Measurements from ENCODE around the gene NEO1.
"Not testable (repeated sequence)": the region's sequence is repeated elsewhere in the genome, so short reads cannot be mapped to it uniquely, and the experiment has no call there.

The NEO1 gene

GRCh38 chr15:73165844-73166243, 113.6 kb downstream of the NEO1 start:
- TF ChIP-seq PAX5 (IDR thresholded peaks at IDR 0.05; ENCODE audit: insufficient read depth, low read length, severe bottlenecking) (no peak), SPI1 (IDR thresholded peaks at IDR 0.05; ENCODE audit: low read depth, low read length) (no peak), POU2F2 (IDR thresholded peaks at IDR 0.05; ENCODE audit: low read depth, low read length) (no peak), POLR2AphosphoS5 (IDR thresholded peaks at IDR 0.05; ENCODE audit: low read depth, low read length) (no peak), TAF1 (IDR thresholded peaks at IDR 0.05; ENCODE audit: low read depth, low read length) (no peak), POLR2A (IDR thresholded peaks at IDR 0.05; ENCODE audit: low read depth, low read length) (no peak)
- FAIRE-seq (no peak), DNase-seq (ENCODE audit: insufficient read length, low spot score) (no peak)

DNA sequence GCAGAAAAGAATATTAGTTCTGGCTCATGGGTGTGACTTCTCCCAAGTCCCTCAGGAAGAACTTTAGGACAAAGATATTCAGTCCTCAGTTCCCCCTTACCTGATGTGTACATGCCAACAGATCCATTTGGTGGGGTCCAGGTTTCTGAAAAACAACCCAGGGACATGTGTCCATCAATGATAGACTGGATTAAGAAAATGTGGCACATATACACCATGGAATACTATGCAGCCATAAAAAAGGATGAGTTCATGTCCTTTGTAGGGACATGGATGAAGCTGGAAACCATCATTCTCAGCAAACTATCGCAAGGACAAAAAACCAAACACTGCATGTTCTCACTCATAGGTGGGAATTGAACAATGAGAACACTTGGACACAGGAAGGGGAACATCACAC, 114.4 kb downstream of the NEO1 start:
- FAIRE-seq; DNase-seq (ENCODE audit: insufficient read length, low spot score): not testable (repeated sequence)

- FAIRE-seq (no peak), DNase-seq (ENCODE audit: insufficient read length, low spot score) (no peak)
- no peak for TF ChIP-seq POU2F2 (IDR thresholded peaks at IDR 0.05; ENCODE audit: low read depth, low read length)
- no peak for TF ChIP-seq POLR2A (IDR thresholded peaks at IDR 0.05; ENCODE audit: low read depth, low read length)
- no peak for TF ChIP-seq SPI1 (IDR thresholded peaks at IDR 0.05; ENCODE audit: low read depth, low read length)
- TF ChIP-seq TAF1 (IDR thresholded peaks at IDR 0.05; ENCODE audit: low read depth, low read length) = no peak
- TF ChIP-seq POLR2AphosphoS5 (IDR thresholded peaks at IDR 0.05; ENCODE audit: low read depth, low read length) = no peak
- TF ChIP-seq PAX5 (IDR thresholded peaks at IDR 0.05; ENCODE audit: insufficient read depth, low read length, severe bottlenecking) = no peak
Measured at GRCh38 chr15:73168487-73168886, 116.2 kb downstream of the NEO1 start.

- no peak for DNase-seq (ENCODE audit: insufficient read length, low spot score)
- no peak for FAIRE-seq
- TF ChIP-seq SPI1 (IDR thresholded peaks at IDR 0.05; ENCODE audit: low read depth, low read length) (no peak), POLR2AphosphoS5 (IDR thresholded peaks at IDR 0.05; ENCODE audit: low read depth, low read length) (no peak), POLR2A (IDR thresholded peaks at IDR 0.05; ENCODE audit: low read depth, low read length) (no peak), POU2F2 (IDR thresholded peaks at IDR 0.05; ENCODE audit: low read depth, low read length) (no peak), TAF1 (IDR thresholded peaks at IDR 0.05; ENCODE audit: low read depth, low read length) (no peak), PAX5 (IDR thresholded peaks at IDR 0.05; ENCODE audit: insufficient read depth, low read length, severe bottlenecking) (no peak)
Measured at GRCh38 chr15:73171711-73172110, 119.4 kb downstream of the NEO1 start.

DNA sequence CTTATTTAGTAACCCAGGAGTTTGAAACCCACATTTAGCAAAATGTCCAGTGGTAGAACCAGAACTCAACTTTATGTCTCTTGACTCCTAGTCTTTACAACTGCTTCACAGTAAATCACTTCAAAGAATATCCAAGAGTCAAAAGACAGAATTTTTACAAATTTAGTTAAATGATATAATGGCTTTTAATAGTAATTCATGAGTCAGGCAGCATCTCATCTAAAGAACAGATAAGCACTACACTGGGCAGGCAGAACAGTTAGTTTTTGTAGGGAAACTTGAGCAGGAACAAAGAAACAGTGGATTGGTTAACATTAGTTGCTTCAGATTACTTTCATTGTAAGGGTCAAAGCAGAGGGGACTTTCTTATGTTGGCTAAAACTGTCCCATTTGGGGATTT, 120.2 kb downstream of the NEO1 start:
- DNase-seq (ENCODE audit: insufficient read length, low spot score) (no peak), FAIRE-seq (no peak)
- TF ChIP-seq PAX5 (IDR thresholded peaks at IDR 0.05; ENCODE audit: insufficient read depth, low read length, severe bottlenecking) (no peak), TAF1 (IDR thresholded peaks at IDR 0.05; ENCODE audit: low read depth, low read length) (no peak), POU2F2 (IDR thresholded peaks at IDR 0.05; ENCODE audit: low read depth, low read length) (no peak), POLR2AphosphoS5 (IDR thresholded peaks at IDR 0.05; ENCODE audit: low read depth, low read length) (no peak), SPI1 (IDR thresholded peaks at IDR 0.05; ENCODE audit: low read depth, low read length) (no peak), POLR2A (IDR thresholded peaks at IDR 0.05; ENCODE audit: low read depth, low read length) (no peak)

GRCh38 chr15:73174171-73174570, 121.9 kb downstream of the NEO1 start:
- no peak for DNase-seq (ENCODE audit: insufficient read length, low spot score)
- no peak for FAIRE-seq
- no peak for TF ChIP-seq SPI1 (IDR thresholded peaks at IDR 0.05; ENCODE audit: low read depth, low read length)
- TF ChIP-seq POLR2AphosphoS5 (IDR thresholded peaks at IDR 0.05; ENCODE audit: low read depth, low read length) = no peak
- no peak for TF ChIP-seq POU2F2 (IDR thresholded peaks at IDR 0.05; ENCODE audit: low read depth, low read length)
- TF ChIP-seq POLR2A (IDR thresholded peaks at IDR 0.05; ENCODE audit: low read depth, low read length) = no peak
- no peak for TF ChIP-seq TAF1 (IDR thresholded peaks at IDR 0.05; ENCODE audit: low read depth, low read length)
- no peak for TF ChIP-seq PAX5 (IDR thresholded peaks at IDR 0.05; ENCODE audit: insufficient read depth, low read length, severe bottlenecking)

DNA sequence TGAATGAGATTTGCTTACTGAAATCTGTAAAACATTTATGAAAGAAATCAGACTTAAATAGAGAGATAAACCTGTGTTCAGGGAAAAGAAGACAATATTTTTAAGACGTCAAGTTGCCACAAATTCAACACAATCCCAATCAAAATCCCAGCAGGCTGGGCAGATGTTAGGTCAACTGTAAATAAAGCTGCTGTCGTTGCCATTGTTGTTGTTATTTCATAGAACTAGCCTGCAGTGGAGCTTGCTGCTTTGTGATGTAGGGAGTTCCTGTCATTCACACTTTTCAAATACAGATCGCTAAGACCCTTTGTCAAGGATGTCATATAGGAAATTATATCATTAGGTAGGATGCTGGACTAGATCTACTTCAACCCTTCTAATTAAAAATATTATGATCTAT, 123.1 kb downstream of the NEO1 start:
- no peak for FAIRE-seq
- DNase-seq (ENCODE audit: insufficient read length, low spot score) = no peak
- TF ChIP-seq PAX5 (IDR thresholded peaks at IDR 0.05; ENCODE audit: insufficient read depth, low read length, severe bottlenecking) (no peak), POLR2AphosphoS5 (IDR thresholded peaks at IDR 0.05; ENCODE audit: low read depth, low read length) (no peak), TAF1 (IDR thresholded peaks at IDR 0.05; ENCODE audit: low read depth, low read length) (no peak), POLR2A (IDR thresholded peaks at IDR 0.05; ENCODE audit: low read depth, low read length) (no peak), POU2F2 (IDR thresholded peaks at IDR 0.05; ENCODE audit: low read depth, low read length) (no peak)

GRCh38 chr15:73176598-73176997, 124.3 kb downstream of the NEO1 start:
- DNase-seq (ENCODE audit: insufficient read length, low spot score) = no peak
- FAIRE-seq = no peak
- TF ChIP-seq POU2F2 (IDR thresholded peaks at IDR 0.05; ENCODE audit: low read depth, low read length) (no peak), TAF1 (IDR thresholded peaks at IDR 0.05; ENCODE audit: low read depth, low read length) (no peak), POLR2A (IDR thresholded peaks at IDR 0.05; ENCODE audit: low read depth, low read length) (no peak), PAX5 (IDR thresholded peaks at IDR 0.05; ENCODE audit: insufficient read depth, low read length, severe bottlenecking) (no peak), SPI1 (IDR thresholded peaks at IDR 0.05; ENCODE audit: low read depth, low read length) (no peak), POLR2AphosphoS5 (IDR thresholded peaks at IDR 0.05; ENCODE audit: low read depth, low read length) (no peak)

DNA sequence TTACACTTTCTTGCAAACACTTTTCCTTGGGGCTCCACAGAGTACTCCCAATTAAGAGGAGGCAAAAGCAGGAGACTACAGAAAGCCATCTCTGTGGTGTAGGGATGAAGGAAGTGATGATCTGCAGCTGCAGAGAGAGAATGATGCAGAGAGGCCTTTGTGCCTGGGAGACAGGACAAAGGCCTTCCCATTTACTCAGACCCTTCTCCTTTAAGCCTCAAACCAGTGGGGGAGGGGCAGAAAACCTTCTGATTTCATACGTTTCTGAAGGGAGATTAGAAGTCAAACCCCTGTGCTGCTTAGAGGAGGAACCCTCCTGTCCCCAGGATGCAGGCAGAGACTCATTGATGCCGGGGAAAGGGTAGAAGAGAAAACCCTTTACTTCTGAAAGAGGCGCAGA, 130.8 kb downstream of the NEO1 start:
- TF ChIP-seq POLR2A (IDR thresholded peaks at IDR 0.05; ENCODE audit: low read depth, low read length) = no peak
- no peak for TF ChIP-seq POU2F2 (IDR thresholded peaks at IDR 0.05; ENCODE audit: low read depth, low read length)
- no peak for TF ChIP-seq SPI1 (IDR thresholded peaks at IDR 0.05; ENCODE audit: low read depth, low read length)
- no peak for FAIRE-seq
- no peak for DNase-seq (ENCODE audit: insufficient read length, low spot score)

DNA sequence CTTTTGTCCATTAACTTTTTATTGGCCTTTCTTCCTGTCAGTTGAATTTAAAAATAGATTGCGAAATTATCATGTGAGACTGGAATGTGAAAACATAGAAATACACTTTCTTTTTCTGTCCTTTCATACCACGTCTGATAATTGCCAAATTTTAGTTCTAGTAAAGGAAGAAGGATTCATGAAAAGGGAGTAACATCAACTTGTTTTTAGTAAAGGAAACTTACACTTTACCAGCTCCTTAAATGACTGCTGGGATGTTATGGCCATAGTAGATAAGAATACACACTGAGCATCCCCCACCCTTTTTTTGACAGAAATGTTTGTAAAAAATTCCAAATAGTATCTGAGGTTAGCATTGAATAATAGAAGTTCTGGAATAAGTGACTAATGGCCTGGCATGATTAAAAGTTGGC, 137.9 kb downstream of the NEO1 start:
- DNase-seq (ENCODE audit: insufficient read length, low spot score) (no peak), FAIRE-seq (no peak)
- TF ChIP-seq POLR2A (IDR thresholded peaks at IDR 0.05; ENCODE audit: low read depth, low read length) = no peak
- no peak for TF ChIP-seq TAF1 (IDR thresholded peaks at IDR 0.05; ENCODE audit: low read depth, low read length)
- TF ChIP-seq POU2F2 (IDR thresholded peaks at IDR 0.05; ENCODE audit: low read depth, low read length) = no peak
- no peak for TF ChIP-seq PAX5 (IDR thresholded peaks at IDR 0.05; ENCODE audit: insufficient read depth, low read length, severe bottlenecking)
- no peak for TF ChIP-seq POLR2AphosphoS5 (IDR thresholded peaks at IDR 0.05; ENCODE audit: low read depth, low read length)
- no peak for TF ChIP-seq SPI1 (IDR thresholded peaks at IDR 0.05; ENCODE audit: low read depth, low read length)
